ENCODE results near the gene USP34.

USP34 gene

DNA sequence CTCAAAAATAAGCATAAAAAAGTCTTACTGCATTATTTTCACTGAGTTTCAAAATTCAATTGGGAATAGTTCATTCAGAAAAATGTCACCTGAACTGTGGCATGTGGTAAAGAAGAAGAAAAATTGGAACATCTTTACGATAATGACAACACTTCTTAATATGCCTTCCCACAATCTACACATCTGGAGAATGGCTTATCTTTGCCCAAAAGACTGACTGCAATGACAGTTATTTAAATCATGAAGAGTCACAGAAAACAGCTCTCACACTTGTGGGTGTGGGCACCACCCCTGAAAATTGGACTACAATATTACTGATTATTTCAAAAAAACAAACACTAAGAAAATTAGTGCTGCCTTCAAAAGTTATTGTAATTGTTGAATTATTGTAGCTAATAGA is 152.3 kb downstream of the USP34 start:
- no peak for DNase-seq (ENCODE audit: low read depth, low spot score)

GRCh38 chr2:61295981-61296380 is 174.9 kb downstream of the USP34 start:
- DNase-seq (ENCODE audit: low read depth, low spot score) = no peak

DNA sequence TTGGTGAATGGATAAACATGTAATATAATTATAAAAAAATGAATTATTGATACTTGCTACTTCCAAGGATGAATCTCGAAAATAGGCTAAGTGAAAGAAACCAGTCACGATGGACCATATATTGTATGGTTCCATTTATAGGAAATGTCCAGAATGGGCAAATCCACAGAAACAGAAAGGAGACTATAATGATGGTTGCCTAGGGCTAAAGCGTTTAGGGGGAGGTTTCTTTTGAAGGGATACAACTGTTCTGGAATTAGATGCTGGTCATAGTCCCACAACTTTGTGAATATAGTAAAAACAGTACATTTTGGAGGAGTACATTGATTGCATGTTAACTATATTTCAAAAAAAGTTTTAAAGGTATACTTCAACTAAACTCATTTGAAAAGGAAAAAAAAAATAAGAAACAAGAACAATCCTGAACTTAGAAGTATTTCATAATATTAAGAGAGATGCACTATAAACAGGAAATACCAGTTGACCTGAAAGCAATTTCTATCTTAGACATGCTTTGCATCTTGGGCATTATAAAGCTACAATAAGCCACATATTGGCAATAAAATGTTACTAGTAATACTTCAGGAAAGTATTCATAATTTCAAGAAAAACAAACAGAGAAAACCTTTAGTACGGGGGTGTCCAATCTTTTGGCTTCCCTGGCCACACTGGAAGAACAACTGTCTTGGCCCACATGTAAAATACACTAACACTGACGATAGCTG is 178.9 kb downstream of the USP34 start:
- no peak for DNase-seq (ENCODE audit: low read depth, low spot score)

DNA sequence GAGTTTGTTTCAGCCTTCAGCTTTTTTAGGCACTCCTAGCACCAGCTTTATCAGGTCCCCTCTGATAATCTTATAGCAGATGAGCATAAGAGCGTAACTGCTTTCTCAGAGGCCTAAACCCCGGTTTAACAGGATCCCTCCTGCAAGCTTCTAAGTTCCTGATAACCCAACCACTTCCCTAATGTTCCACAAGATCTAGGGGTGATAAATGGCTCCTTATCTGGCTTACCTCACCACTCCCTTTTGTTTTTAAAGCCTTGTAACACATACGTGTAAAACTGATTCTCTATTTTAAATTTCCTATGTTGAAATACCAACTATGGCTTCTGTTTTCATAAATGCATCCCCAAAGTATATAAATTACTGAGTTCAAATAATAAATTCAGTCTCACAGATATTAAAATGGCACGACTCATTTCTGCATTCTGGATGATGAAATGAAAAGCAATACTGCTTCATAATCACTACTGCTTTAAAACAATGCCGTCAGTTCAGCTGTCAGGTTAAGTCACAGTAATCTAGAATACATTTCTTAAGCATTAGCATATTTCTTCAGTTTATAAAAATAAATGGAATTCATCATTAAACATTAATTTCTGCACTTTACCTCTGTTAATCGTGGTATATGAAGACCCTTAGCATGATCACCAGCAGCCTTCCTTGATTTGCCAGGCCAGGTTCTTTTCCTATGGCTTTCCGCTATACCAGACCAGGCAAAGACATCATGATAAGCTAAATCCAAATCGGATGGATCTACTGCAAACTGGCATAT is 182.6 kb downstream of the USP34 start:
- no peak for DNase-seq (ENCODE audit: low read depth, low spot score)

GRCh38 chr2:61287254-61287653 is 183.6 kb downstream of the USP34 start:
- no peak for DNase-seq (ENCODE audit: low read depth, low spot score)

DNA sequence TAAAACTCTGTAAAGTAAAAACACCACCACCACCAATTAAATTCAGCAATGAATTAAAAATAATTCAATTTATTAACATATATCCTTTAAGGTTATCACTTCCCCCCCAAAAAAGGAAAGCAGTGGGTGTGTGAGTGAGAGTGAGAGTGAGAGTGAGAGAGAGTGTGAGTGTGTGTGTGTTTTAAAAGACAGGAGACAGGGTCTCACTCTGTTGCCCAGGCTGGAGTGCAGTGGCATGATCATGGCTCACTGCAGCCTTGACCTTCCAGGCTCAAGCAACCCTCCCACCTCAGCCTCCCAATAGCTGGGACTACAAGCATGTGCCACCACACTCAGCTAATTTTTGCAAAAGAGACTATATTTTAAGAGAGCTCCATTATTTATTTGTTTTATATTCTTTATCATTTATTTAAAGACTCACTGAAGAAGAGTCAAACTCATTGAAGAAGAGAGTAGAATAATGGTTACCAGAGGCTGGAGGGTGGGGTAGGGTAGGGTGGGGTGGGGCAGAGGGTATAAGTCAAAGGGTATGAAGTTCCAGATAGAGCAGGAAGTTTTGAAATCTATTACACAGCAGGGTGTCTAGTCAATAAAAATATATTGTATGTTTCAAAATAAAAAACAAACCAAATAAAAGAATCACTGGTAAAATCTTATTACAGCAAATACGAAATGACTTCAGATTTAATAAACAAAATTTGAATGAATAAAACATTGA is 187.3 kb downstream of the USP34 start:
- DNase-seq (ENCODE audit: low read depth, low spot score) = no peak

- no peak for DNase-seq (ENCODE audit: low read depth, low spot score)
Observed at GRCh38 chr2:61282104-61282590, 188.7 kb downstream of the USP34 start.

DNA sequence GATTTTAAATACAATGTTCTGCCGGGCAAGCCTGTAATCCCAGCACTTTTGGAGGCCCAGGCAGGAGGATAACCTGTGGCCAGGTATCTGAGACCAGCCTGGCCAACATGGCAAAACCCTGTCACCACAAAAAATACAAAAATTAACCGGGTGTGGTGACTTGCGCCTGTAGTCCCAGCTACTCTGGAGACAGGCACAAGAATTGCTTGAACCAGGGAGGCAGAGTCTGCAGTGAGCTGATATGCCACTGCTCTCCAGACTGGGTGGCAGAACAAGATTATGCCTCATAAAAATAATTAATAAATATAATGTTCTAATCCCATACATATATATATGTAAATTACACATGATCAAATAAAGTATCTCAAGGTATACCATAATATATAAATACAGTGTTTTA is 189.6 kb downstream of the USP34 start:
- no peak for DNase-seq (ENCODE audit: low read depth, low spot score)

DNA sequence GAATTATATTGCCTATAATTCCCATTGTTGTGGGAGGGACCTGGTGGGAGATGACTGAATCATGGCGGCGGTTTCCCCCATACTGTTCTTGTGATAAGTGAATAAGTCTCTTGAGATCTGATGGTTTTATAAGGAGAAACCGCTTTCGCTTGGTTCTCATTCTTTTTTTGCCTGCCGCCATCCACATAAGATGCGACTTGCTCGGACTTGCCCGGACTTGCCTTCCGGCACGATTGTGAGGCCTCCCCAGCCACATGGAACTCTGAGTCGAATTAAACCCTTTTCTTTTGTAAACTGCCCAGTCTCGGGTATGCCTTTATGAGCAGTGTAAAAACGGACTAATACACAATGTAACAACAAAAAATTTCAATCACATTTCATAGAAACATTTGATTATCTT is 193.1 kb downstream of the USP34 start:
- no peak for DNase-seq (ENCODE audit: low read depth, low spot score)

DNA sequence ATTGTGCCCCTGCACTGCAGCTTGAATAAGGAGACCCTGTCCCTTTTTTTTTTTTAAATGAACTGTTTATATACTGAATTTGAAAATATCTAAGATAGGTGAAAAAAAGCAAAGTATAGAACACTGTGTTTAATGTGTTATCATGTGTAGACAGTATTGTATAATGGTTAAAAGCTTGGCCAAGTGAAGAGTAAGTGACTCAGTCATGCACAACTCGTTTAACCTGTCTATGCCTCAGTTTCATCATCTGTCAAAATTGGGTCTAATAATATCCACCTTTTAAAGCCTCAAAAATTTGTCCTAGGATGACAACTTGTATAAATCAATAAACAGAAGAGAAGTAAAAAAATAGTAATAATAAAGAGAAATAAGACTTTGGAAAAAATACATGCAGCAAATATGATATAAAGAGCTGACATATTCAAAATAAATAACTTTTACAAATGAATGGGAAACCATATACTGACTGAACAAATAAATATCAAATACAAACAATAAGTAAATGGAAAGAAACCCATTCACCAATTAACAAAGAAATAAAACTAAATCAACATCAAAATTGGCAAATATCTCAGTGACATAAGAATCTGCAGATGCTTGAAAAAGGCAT is 195.2 kb downstream of the USP34 start:
- DNase-seq (ENCODE audit: low read depth, low spot score) = no peak

GRCh38 chr2:61272421-61273070 is 198.3 kb downstream of the USP34 start:
- no peak for DNase-seq (ENCODE audit: low read depth, low spot score)

DNA sequence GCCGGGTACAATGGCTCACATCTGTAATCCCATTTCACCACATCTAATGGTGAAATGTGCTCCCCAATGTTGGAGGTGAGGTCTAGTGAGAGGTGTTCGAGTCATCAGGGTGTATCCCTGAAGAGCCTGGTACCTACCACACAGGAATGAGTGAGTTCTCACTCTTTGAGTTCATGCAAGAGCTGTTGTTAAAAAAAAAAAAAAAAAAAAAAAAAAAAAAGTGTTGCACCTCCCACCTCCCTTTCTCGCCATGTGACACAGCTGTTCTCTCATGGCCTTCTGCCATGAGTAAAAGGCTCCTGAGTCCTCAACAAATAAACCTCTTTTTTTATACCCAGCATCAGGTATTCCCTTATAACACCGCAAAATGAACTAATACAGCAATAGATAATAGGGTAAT is 202.6 kb downstream of the USP34 start:
- DNase-seq (ENCODE audit: low read depth, low spot score) = no peak

- DNase-seq (ENCODE audit: low read depth, low spot score) = no peak
Observed at GRCh38 chr2:61266632-61267505, 204.0 kb downstream of the USP34 start.

GRCh38 chr2:61263830-61264229 is 207.1 kb downstream of the USP34 start:
- no peak for DNase-seq (ENCODE audit: low read depth, low spot score)

DNA sequence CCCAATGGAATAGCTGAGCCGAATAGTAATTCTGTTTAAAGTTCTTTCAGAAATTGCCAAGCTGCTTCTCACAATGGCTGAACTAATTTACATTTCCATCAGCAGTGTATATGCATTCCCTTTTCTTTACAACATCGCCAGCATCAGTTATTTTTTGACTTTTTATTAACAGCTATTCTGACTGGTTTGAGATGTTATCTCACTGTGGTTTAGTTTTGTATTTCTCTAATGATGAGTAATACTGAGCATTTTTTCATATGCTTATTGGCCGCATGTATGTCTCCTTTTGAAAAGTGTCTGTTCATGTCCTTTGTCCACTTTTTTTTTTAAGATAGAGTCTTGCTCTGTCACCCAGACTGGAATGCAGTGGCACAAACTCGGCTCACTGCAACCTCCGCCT is 208.2 kb downstream of the USP34 start:
- DNase-seq (ENCODE audit: low read depth, low spot score) = no peak

DNA sequence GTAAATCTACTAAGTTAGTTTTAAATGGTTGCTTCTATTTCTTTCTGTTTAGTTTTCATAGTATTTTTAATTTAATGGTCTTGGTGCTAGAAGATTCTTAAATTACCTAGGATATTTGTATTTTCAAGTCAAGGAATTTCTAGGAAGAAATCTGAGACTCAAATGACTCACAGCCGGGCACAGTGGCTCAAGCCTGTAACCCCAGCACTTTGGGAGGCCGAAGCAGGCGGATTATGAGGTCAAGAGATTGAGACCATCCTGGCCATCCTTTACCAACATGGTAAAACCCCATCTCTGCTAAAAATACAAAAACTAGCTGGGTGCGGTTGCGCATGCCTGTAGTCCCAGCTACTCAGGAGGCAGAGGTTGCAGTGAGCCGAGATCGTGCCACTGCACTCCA is 213.4 kb downstream of the USP34 start:
- no peak for DNase-seq (ENCODE audit: low read depth, low spot score)

- DNase-seq (ENCODE audit: low read depth, low spot score) = no peak
Observed at GRCh38 chr2:61255580-61256437, 215.1 kb downstream of the USP34 start.

GRCh38 chr2:61254536-61254935 is 216.4 kb downstream of the USP34 start:
- DNase-seq (ENCODE audit: low read depth, low spot score) = no peak

- no peak for DNase-seq (ENCODE audit: low read depth, low spot score)
Observed at GRCh38 chr2:61253136-61253535, 217.8 kb downstream of the USP34 start.

DNA sequence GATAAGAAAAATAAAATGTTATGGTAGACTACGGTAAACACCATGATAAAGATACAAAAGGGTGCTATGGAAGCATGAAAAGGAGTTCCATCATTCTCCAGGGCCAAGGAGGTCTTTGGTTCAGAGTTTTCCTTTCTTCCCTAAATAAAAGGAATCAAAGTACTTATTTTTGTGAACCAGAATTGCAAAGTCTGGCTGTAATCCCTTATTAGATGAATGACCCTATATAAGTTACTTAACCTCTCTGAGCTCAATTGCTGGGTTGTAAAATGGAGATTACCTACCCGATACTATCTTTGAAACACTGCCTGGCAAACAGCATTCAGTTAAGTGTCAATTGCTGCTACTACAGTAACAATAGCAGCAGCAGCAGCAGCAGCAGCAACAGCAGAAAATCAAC is 218.9 kb downstream of the USP34 start:
- no peak for DNase-seq (ENCODE audit: low read depth, low spot score)

All from activated CD4-positive, CD25-positive, alpha-beta regulatory T cell treated with anti-CD3 and anti-CD28 coated beads, Interleukin-2, amount 50 U/mL, for 16 hours (primary cell).